Activated CD8-positive, alpha-beta T cell treated with anti-CD3 and anti-CD28 coated beads, Interleukin-2, amount 10 ng/mL, durations not matched to agents 7 days and 5 days (primary cell): ENCODE measurements around the gene LBHD2. TPM values are rescaled to one million over a fixed set of nuclear protein-coding genes. Genes with fewer than 3 reads are reported as not detected.
"Not testable (repeated sequence)": the region's sequence is repeated elsewhere in the genome, so short reads cannot be mapped to it uniquely, and the experiment has no call there.

ENCODE experiments used
- ATAC-seq: fragments of 150-1000 bp; cut with Tn5 transposase; one replicate; pipeline ENCODE4 v1.10.0; 2021; ENCODE audit warnings: moderate library complexity
- CTCF ChIA-PET: fragments of 350-600 bp; sonication (Branson Sonifier 250); formaldehyde crosslinking; loops from one replicate; lab custom pipeline; 2021; ENCODE audit warnings: antibody characterized with exemption; lab: Charles Lee
- POLR2A ChIA-PET: fragments of 350-600 bp; sonication (Branson Sonifier 250); formaldehyde crosslinking; loops from one replicate; lab custom pipeline; 2021; ENCODE audit warnings: antibody characterized with exemption; lab: Charles Lee
- DNase-seq: peaks from one replicate; pipeline ENCODE4 v3.0.0-alpha.2; 2020
- H3K27ac Mint-ChIP-seq: one replicate; pipeline ENCODE4 v1.8.0; 2021; ENCODE audit warnings: mild to moderate bottlenecking, mixed read lengths
- H3K27me3 Mint-ChIP-seq: one replicate; pipeline ENCODE4 v1.8.0; 2021; ENCODE audit warnings: low read depth, mixed read lengths
- H3K36me3 Mint-ChIP-seq: one replicate; pipeline ENCODE4 v1.8.0; 2021; ENCODE audit warnings: low read depth, mixed read lengths
- H3K4me1 Mint-ChIP-seq: one replicate; pipeline ENCODE4 v1.8.0; 2021; ENCODE audit warnings: low read depth, mixed read lengths
- H3K4me3 Mint-ChIP-seq: one replicate; pipeline ENCODE4 v1.8.0; 2021; ENCODE audit warnings: mild to moderate bottlenecking, mixed read lengths
- H3K9me3 Mint-ChIP-seq: one replicate; pipeline ENCODE4 v1.8.0; 2022; ENCODE audit warnings: mixed read lengths; ENCODE audit not compliant: insufficient read depth
- total RNA-seq, 2 experiments: library from RNA; stranded (reverse); gene quantifications; one replicate each; pipeline ENCODE4 v1.2.3, GENCODE V29; 2021

The LBHD2 gene
- not detected for total RNA-seq

- DNase-seq (no peak), ATAC-seq (no peak)
- Mint-ChIP-seq H3K4me1 (no peaks in the 10 kb centered on the region), H3K27ac (no peak within 1 kb of the TSS), H3K36me3 (no peaks in the 10 kb centered on the region), H3K27me3 (peaks cover 6% of the 10 kb centered on the region), H3K4me3 (no peak within 1 kb of the TSS), H3K9me3 (no peaks in the 10 kb centered on the region)
- CTCF ChIA-PET, result no interaction called here
- POLR2A ChIA-PET, result no interaction called here
Observed at GRCh38 chr14:103084021-103084919, at the start of gene LBHD2. LBHD2 (plus strand) TSS chr14:103084210; CDS start chr14:103086013, 1,803 bp downstream.

- POLR2A ChIA-PET, result no interaction called here
- DNase-seq (no peak), ATAC-seq (no peak)
- CTCF ChIA-PET, result no interaction called here
- H3K27ac Mint-ChIP-seq, result no peak overlapping the region
- no peaks in the 10 kb centered on the region for H3K36me3 Mint-ChIP-seq
- H3K4me1 Mint-ChIP-seq, result peaks cover 4% of the 10 kb centered on the region
- no peaks in the 10 kb centered on the region for H3K9me3 Mint-ChIP-seq
- peaks cover 17% of the 10 kb centered on the region for H3K27me3 Mint-ChIP-seq
- H3K4me3 Mint-ChIP-seq, result no peak overlapping the region
Observed at GRCh38 chr14:103041464-103041863, 42.5 kb upstream of the LBHD2 start.

- Mint-ChIP-seq H3K4me1 (peaks cover 4% of the 10 kb centered on the region), H3K9me3 (no peaks in the 10 kb centered on the region), H3K27me3 (peaks cover 20% of the 10 kb centered on the region), H3K36me3 (no peaks in the 10 kb centered on the region), H3K4me3 (no peak overlapping the region), H3K27ac (no peak overlapping the region)
- ATAC-seq (no peak), DNase-seq (no peak)
- ChIA-PET CTCF (interaction anchor here (1.2 kb wide), 1 partner anchor 349 kb away, joined by 3 read pairs; no protein-coding TSS in a partner anchor), POLR2A (no interaction called here)
Observed at GRCh38 chr14:103043257-103044015, 40.6 kb upstream of the LBHD2 start.

GRCh38 chr14:103045371-103045869 lies 38.6 kb upstream of the LBHD2 start:
- no peak for DNase-seq
- CTCF ChIA-PET, result no interaction called here

GRCh38 chr14:103047453-103047852 lies 36.6 kb upstream of the LBHD2 start:
- H3K4me3 Mint-ChIP-seq, H3K36me3 Mint-ChIP-seq, CTCF ChIA-PET, DNase-seq, H3K9me3 Mint-ChIP-seq, H3K4me1 Mint-ChIP-seq, ATAC-seq, H3K27ac Mint-ChIP-seq: not testable (repeated sequence)
- POLR2A ChIA-PET, result interaction anchor here (0.6 kb wide), 1 partner anchor 34 kb away, joined by 3 read pairs; no protein-coding TSS in a partner anchor
- peaks cover 25% of the 10 kb centered on the region for H3K27me3 Mint-ChIP-seq

More at GRCh38 chr14:103045371-103045869, 38.6 kb upstream of the LBHD2 start:
- Mint-ChIP-seq H3K36me3 (no peaks in the 10 kb centered on the region), H3K27me3 (peaks cover 16% of the 10 kb centered on the region), H3K4me3 (no peak overlapping the region), H3K4me1 (peaks cover 4% of the 10 kb centered on the region), H3K9me3 (no peaks in the 10 kb centered on the region), H3K27ac (no peak overlapping the region)
- no peak for ATAC-seq
- POLR2A ChIA-PET, result no interaction called here

GRCh38 chr14:103050935-103051334 lies 33.1 kb upstream of the LBHD2 start:
- peaks cover 2% of the 10 kb centered on the region for H3K4me1 Mint-ChIP-seq
- H3K4me3 Mint-ChIP-seq, result no peak overlapping the region
- ChIA-PET CTCF (no interaction called here), POLR2A (no interaction called here)
- H3K36me3 Mint-ChIP-seq, result no peaks in the 10 kb centered on the region
- ATAC-seq (no peak), DNase-seq (no peak)
- no peak overlapping the region for H3K27ac Mint-ChIP-seq
- peaks cover 39% of the 10 kb centered on the region for H3K27me3 Mint-ChIP-seq
- no peaks in the 10 kb centered on the region for H3K9me3 Mint-ChIP-seq

- Mint-ChIP-seq H3K27ac (no peak overlapping the region), H3K4me1 (peaks cover 7% of the 10 kb centered on the region), H3K36me3 (no peaks in the 10 kb centered on the region), H3K27me3 (peaks cover 38% of the 10 kb centered on the region), H3K4me3 (no peak overlapping the region), H3K9me3 (no peaks in the 10 kb centered on the region)
- ChIA-PET CTCF (no interaction called here), POLR2A (no interaction called here)
- DNase-seq, result no peak
- no peak for ATAC-seq
Observed at GRCh38 chr14:103052407-103052806, 31.6 kb upstream of the LBHD2 start.

GRCh38 chr14:103055695-103056094 lies 28.3 kb upstream of the LBHD2 start:
- ChIA-PET POLR2A (interaction anchor here (0.6 kb wide), 1 partner anchor 361 kb away, joined by 3 read pairs; no protein-coding TSS in a partner anchor), CTCF (no interaction called here)
- ATAC-seq (no peak), DNase-seq (no peak)
- no peaks in the 10 kb centered on the region for H3K9me3 Mint-ChIP-seq
- peaks cover 7% of the 10 kb centered on the region for H3K4me1 Mint-ChIP-seq
- H3K36me3 Mint-ChIP-seq, result no peaks in the 10 kb centered on the region
- H3K4me3 Mint-ChIP-seq, result no peak overlapping the region
- no peak overlapping the region for H3K27ac Mint-ChIP-seq
- H3K27me3 Mint-ChIP-seq, result peaks cover 59% of the 10 kb centered on the region

GRCh38 chr14:103056322-103057027 lies 27.5 kb upstream of the LBHD2 start:
- peaks cover 55% of the 10 kb centered on the region for H3K27me3 Mint-ChIP-seq
- no peaks in the 10 kb centered on the region for H3K36me3 Mint-ChIP-seq
- no peak for DNase-seq
- ChIA-PET POLR2A (no interaction called here), CTCF (no interaction called here)
- no peak for ATAC-seq
- H3K27ac Mint-ChIP-seq, result no peak overlapping the region
- no peaks in the 10 kb centered on the region for H3K9me3 Mint-ChIP-seq
- peaks cover 7% of the 10 kb centered on the region for H3K4me1 Mint-ChIP-seq
- H3K4me3 Mint-ChIP-seq, result no peak overlapping the region

- Mint-ChIP-seq H3K9me3 (no peaks in the 10 kb centered on the region), H3K27ac (no peak overlapping the region), H3K4me3 (no peak overlapping the region), H3K4me1 (peaks cover 7% of the 10 kb centered on the region), H3K36me3 (no peaks in the 10 kb centered on the region), H3K27me3 (peaks cover 58% of the 10 kb centered on the region)
- ChIA-PET CTCF (no interaction called here), POLR2A (no interaction called here)
- peak; percentile 16 for ATAC-seq
- no peak for DNase-seq
Observed at GRCh38 chr14:103057028-103057371, 27.0 kb upstream of the LBHD2 start.

- Mint-ChIP-seq H3K4me3 (no peak within 1 kb of the TSS), H3K27me3 (peaks cover 58% of the 10 kb centered on the region), H3K9me3 (no peaks in the 10 kb centered on the region), H3K27ac (no peak within 1 kb of the TSS), H3K4me1 (peaks cover 7% of the 10 kb centered on the region), H3K36me3 (no peaks in the 10 kb centered on the region)
- peak; percentile 91 for ATAC-seq
- DNase-seq, result peak; percentile 33
- ChIA-PET CTCF (no interaction called here), POLR2A (no interaction called here)
Observed at GRCh38 chr14:103057372-103058163, 26.4 kb upstream of the LBHD2 start, which contains the start of gene CDC42BPB. CDC42BPB (minus strand) TSS chr14:103057549; CDS start chr14:103057173, 376 bp downstream.
